ENCODE measurements around the gene TMEM143.
A peak's percentile ranks its signal among the peaks of the same experiment; 100 is the strongest.

The TMEM143 gene

GRCh38 chr19:48397263-48398101 is 33.7 kb upstream of the TMEM143 start:
- H3K4ac ChIP-seq (ENCODE audit: low read depth, low read length) = no peak overlapping the region
- no CpG with 5 or more reads among the region's 22 CpGs for WGBS (ENCODE audit: extremely low coverage, insufficient coverage, insufficient read length)
- no peak overlapping the region for H3K23ac ChIP-seq (ENCODE audit: low read length)
- H2BK120ac ChIP-seq (ENCODE audit: insufficient read depth, low read length, poor library complexity) = no peak overlapping the region
- H3K14ac ChIP-seq (ENCODE audit: low read length) = peak overlapping the region; percentile 71
- peak overlapping the region; percentile 74 for H4K91ac ChIP-seq (ENCODE audit: low read depth, low read length)
- no peak overlapping the region for H3K9ac ChIP-seq (ENCODE audit: low read length)
- no peaks in the 10 kb centered on the region for H3K36me3 ChIP-seq (ENCODE audit: control insufficient read depth in 1 of 2, insufficient read depth in 2 of 2, low read length in 2 of 2)
- peaks cover 6% of the 10 kb centered on the region for H3K79me2 ChIP-seq (ENCODE audit: control insufficient read depth, insufficient read depth, low read length, poor library complexity)
- peak overlapping the region; percentile 64 for H3K4me3 ChIP-seq (ENCODE audit: low read depth, low read length)
- peaks cover 25% of the 10 kb centered on the region for H3K79me1 ChIP-seq (ENCODE audit: low read length)
- peak in 1 of 2 donors; percentile 4 for DNase-seq
- no peak overlapping the region for H3K27ac ChIP-seq (ENCODE audit: low read depth, low read length)
- H4K8ac ChIP-seq (ENCODE audit: low read depth, low read length) = peak overlapping the region; percentile 78
- peaks cover 2% of the 10 kb centered on the region for H3K9me3 ChIP-seq (ENCODE audit: insufficient read depth, low read depth, low read length)
- peaks cover 18 to 38% of the 10 kb centered on the region in 2 experiments for H3K4me1 ChIP-seq (ENCODE audit: control insufficient read depth in 1 of 2, insufficient read depth in 2 of 2, low read length in 2 of 2)
- peak overlapping the region; percentile 20 for H2BK12ac ChIP-seq (ENCODE audit: low read length)
- no peak overlapping the region for H4K12ac ChIP-seq (ENCODE audit: low read depth, low read length)
- H2AFZ ChIP-seq (ENCODE audit: insufficient read depth, low read length, poor library complexity) = peak overlapping the region; percentile 20
- peaks cover 18% of the 10 kb centered on the region for H3K27me3 ChIP-seq (ENCODE audit: insufficient read depth, low read length)
- H3K4me2 ChIP-seq (ENCODE audit: low read length) = peak overlapping the region; percentile 87
- H3K18ac ChIP-seq (ENCODE audit: low read length) = no peak overlapping the region
- H2BK5ac ChIP-seq (ENCODE audit: low read depth, low read length, poor library complexity) = no peak overlapping the region
- H2AK5ac ChIP-seq (ENCODE audit: low read length) = no peak overlapping the region

GRCh38 chr19:48396824-48397176 is 33.1 kb upstream of the TMEM143 start:
- no peak overlapping the region for H3K14ac ChIP-seq (ENCODE audit: low read length)
- H3K4ac ChIP-seq (ENCODE audit: low read depth, low read length) = no peak overlapping the region
- no peak overlapping the region for H4K12ac ChIP-seq (ENCODE audit: low read depth, low read length)
- H2BK120ac ChIP-seq (ENCODE audit: insufficient read depth, low read length, poor library complexity) = no peak overlapping the region
- H3K4me3 ChIP-seq (ENCODE audit: low read depth, low read length) = peak overlapping the region; percentile 39
- H3K9me3 ChIP-seq (ENCODE audit: insufficient read depth, low read depth, low read length) = peaks cover 2% of the 10 kb centered on the region
- no peak overlapping the region for H3K23ac ChIP-seq (ENCODE audit: low read length)
- no peak overlapping the region for H4K8ac ChIP-seq (ENCODE audit: low read depth, low read length)
- no peak overlapping the region for H3K9ac ChIP-seq (ENCODE audit: low read length)
- H3K27ac ChIP-seq (ENCODE audit: low read depth, low read length) = no peak overlapping the region
- peaks cover 18 to 38% of the 10 kb centered on the region in 2 experiments for H3K4me1 ChIP-seq (ENCODE audit: control insufficient read depth in 1 of 2, insufficient read depth in 2 of 2, low read length in 2 of 2)
- H3K79me1 ChIP-seq (ENCODE audit: low read length) = peaks cover 25% of the 10 kb centered on the region
- H4K91ac ChIP-seq (ENCODE audit: low read depth, low read length) = no peak overlapping the region
- no peak for DNase-seq
- no peak overlapping the region for H2AK5ac ChIP-seq (ENCODE audit: low read length)
- H2BK12ac ChIP-seq (ENCODE audit: low read length) = no peak overlapping the region
- H3K27me3 ChIP-seq (ENCODE audit: insufficient read depth, low read length) = peaks cover 18% of the 10 kb centered on the region
- H2AFZ ChIP-seq (ENCODE audit: insufficient read depth, low read length, poor library complexity) = no peak overlapping the region
- H3K4me2 ChIP-seq (ENCODE audit: low read length) = no peak overlapping the region
- WGBS (ENCODE audit: extremely low coverage, insufficient coverage, insufficient read length) = no CpG with 5 or more reads among the region's 2 CpGs
- H3K36me3 ChIP-seq (ENCODE audit: control insufficient read depth in 1 of 2, insufficient read depth in 2 of 2, low read length in 2 of 2) = no peaks in the 10 kb centered on the region
- H3K79me2 ChIP-seq (ENCODE audit: control insufficient read depth, insufficient read depth, low read length, poor library complexity) = peaks cover 6% of the 10 kb centered on the region
- H2BK5ac ChIP-seq (ENCODE audit: low read depth, low read length, poor library complexity) = no peak overlapping the region
- no peak overlapping the region for H3K18ac ChIP-seq (ENCODE audit: low read length)

GRCh38 chr19:48396016-48396823 is 32.5 kb upstream of the TMEM143 start:
- no peak overlapping the region for H4K8ac ChIP-seq (ENCODE audit: low read depth, low read length)
- H3K4ac ChIP-seq (ENCODE audit: low read depth, low read length) = no peak overlapping the region

GRCh38 chr19:48395499-48395898 is 31.8 kb upstream of the TMEM143 start:
- DNase-seq = no peak
- no peak overlapping the region for H4K8ac ChIP-seq (ENCODE audit: low read depth, low read length)
- H2BK12ac ChIP-seq (ENCODE audit: low read length) = no peak overlapping the region
- H3K14ac ChIP-seq (ENCODE audit: low read length) = no peak overlapping the region
- H3K4me2 ChIP-seq (ENCODE audit: low read length) = no peak overlapping the region
- H3K79me1 ChIP-seq (ENCODE audit: low read length) = peaks cover 33% of the 10 kb centered on the region
- no CpG with 5 or more reads among the region's 9 CpGs for WGBS (ENCODE audit: extremely low coverage, insufficient coverage, insufficient read length)
- H3K4ac ChIP-seq (ENCODE audit: low read depth, low read length) = no peak overlapping the region
- H3K36me3 ChIP-seq (ENCODE audit: control insufficient read depth in 1 of 2, insufficient read depth in 2 of 2, low read length in 2 of 2) = no peaks in the 10 kb centered on the region
- no peak overlapping the region for H2BK120ac ChIP-seq (ENCODE audit: insufficient read depth, low read length, poor library complexity)
- H3K79me2 ChIP-seq (ENCODE audit: control insufficient read depth, insufficient read depth, low read length, poor library complexity) = peaks cover 14% of the 10 kb centered on the region
- no peak overlapping the region for H3K27ac ChIP-seq (ENCODE audit: low read depth, low read length)
- H2AK5ac ChIP-seq (ENCODE audit: low read length) = no peak overlapping the region
- H4K12ac ChIP-seq (ENCODE audit: low read depth, low read length) = no peak overlapping the region
- H4K91ac ChIP-seq (ENCODE audit: low read depth, low read length) = no peak overlapping the region
- H3K9ac ChIP-seq (ENCODE audit: low read length) = no peak overlapping the region
- no peak overlapping the region for H2AFZ ChIP-seq (ENCODE audit: insufficient read depth, low read length, poor library complexity)
- H3K9me3 ChIP-seq (ENCODE audit: insufficient read depth, low read depth, low read length) = peaks cover 2% of the 10 kb centered on the region
- H3K18ac ChIP-seq (ENCODE audit: low read length) = no peak overlapping the region
- H2BK5ac ChIP-seq (ENCODE audit: low read depth, low read length, poor library complexity) = no peak overlapping the region
- no peak overlapping the region for H3K4me3 ChIP-seq (ENCODE audit: low read depth, low read length)
- H3K4me1 ChIP-seq (ENCODE audit: control insufficient read depth in 1 of 2, insufficient read depth in 2 of 2, low read length in 2 of 2) = peaks cover 18 to 38% of the 10 kb centered on the region in 2 experiments
- H3K23ac ChIP-seq (ENCODE audit: low read length) = no peak overlapping the region
- peaks cover 18% of the 10 kb centered on the region for H3K27me3 ChIP-seq (ENCODE audit: insufficient read depth, low read length)

More at GRCh38 chr19:48396016-48396823, 32.5 kb upstream of the TMEM143 start:
- H2BK12ac ChIP-seq (ENCODE audit: low read length) = no peak overlapping the region
- H3K79me1 ChIP-seq (ENCODE audit: low read length) = peaks cover 26% of the 10 kb centered on the region
- no peak overlapping the region for H2BK5ac ChIP-seq (ENCODE audit: low read depth, low read length, poor library complexity)
- H3K4me1 ChIP-seq (ENCODE audit: control insufficient read depth in 1 of 2, insufficient read depth in 2 of 2, low read length in 2 of 2) = peaks cover 18 to 38% of the 10 kb centered on the region in 2 experiments
- peak overlapping the region; percentile 11 for H2AK5ac ChIP-seq (ENCODE audit: low read length)
- peak overlapping the region; percentile 39 for H3K4me3 ChIP-seq (ENCODE audit: low read depth, low read length)
- no peak overlapping the region for H4K91ac ChIP-seq (ENCODE audit: low read depth, low read length)
- no peak overlapping the region for H3K9ac ChIP-seq (ENCODE audit: low read length)
- H3K27ac ChIP-seq (ENCODE audit: low read depth, low read length) = no peak overlapping the region
- H2AFZ ChIP-seq (ENCODE audit: insufficient read depth, low read length, poor library complexity) = no peak overlapping the region
- no CpG with 5 or more reads among the region's 24 CpGs for WGBS (ENCODE audit: extremely low coverage, insufficient coverage, insufficient read length)
- no peak overlapping the region for H3K14ac ChIP-seq (ENCODE audit: low read length)
- peaks cover 2% of the 10 kb centered on the region for H3K9me3 ChIP-seq (ENCODE audit: insufficient read depth, low read depth, low read length)
- peaks cover 6% of the 10 kb centered on the region for H3K79me2 ChIP-seq (ENCODE audit: control insufficient read depth, insufficient read depth, low read length, poor library complexity)
- no peak overlapping the region for H3K23ac ChIP-seq (ENCODE audit: low read length)
- no peak overlapping the region for H4K12ac ChIP-seq (ENCODE audit: low read depth, low read length)
- no peak overlapping the region for H3K18ac ChIP-seq (ENCODE audit: low read length)
- no peak overlapping the region for H2BK120ac ChIP-seq (ENCODE audit: insufficient read depth, low read length, poor library complexity)
- DNase-seq = no peak
- H3K27me3 ChIP-seq (ENCODE audit: insufficient read depth, low read length) = peaks cover 18% of the 10 kb centered on the region
- H3K36me3 ChIP-seq (ENCODE audit: control insufficient read depth in 1 of 2, insufficient read depth in 2 of 2, low read length in 2 of 2) = no peaks in the 10 kb centered on the region
- H3K4me2 ChIP-seq (ENCODE audit: low read length) = no peak overlapping the region
